ENCODE data around the gene ARVCF. TPM values are rescaled to one million over a fixed set of nuclear protein-coding genes. Genes with fewer than 3 reads are reported as not detected.

The ARVCF gene
- total RNA-seq, 1 experiment from 2014 or later = 11.1 TPM

GRCh38 chr22:19994851-19995610 is 21.6 kb downstream of the ARVCF start:
- Histone ChIP-seq H3K27ac (ENCODE audit: low read depth, low read length, poor library complexity, severe bottlenecking) (no peak overlapping the region), H3K4me3 (ENCODE audit: low read depth, low read length, poor library complexity, severe bottlenecking) (no peak overlapping the region), H3K36me3 (ENCODE audit: insufficient read depth, low read length, poor library complexity, severe bottlenecking) (no peaks in the 10 kb centered on the region), H3K4me1 (ENCODE audit: insufficient read depth, low read length, poor library complexity, severe bottlenecking) (peaks cover 13% of the 10 kb centered on the region), H3K27me3 (replicated peaks; ENCODE audit: insufficient read depth, low read depth, low read length, poor library complexity) (no peaks in the 10 kb centered on the region), H3K9me3 (ENCODE audit: low read depth, low read length, poor library complexity, severe bottlenecking) (no peaks in the 10 kb centered on the region)
- ChIA-PET CTCF (no interaction called here), POLR2A (ENCODE audit: low non-redundant PET) (no interaction called here)
- BruUV-seq (replicated peaks) = no TSS peak
- no peak for DNase-seq (ENCODE audit: low spot score)
- intact Hi-C loops (cut with micrococcal nuclease; ENCODE audit: unreplicated experiment) = no loop called here
- TF ChIP-seq CTCF (conservative IDR thresholded peaks at IDR 0.05; ENCODE audit: low read depth, low read length) (no peak), EZH2 (IDR thresholded peaks at IDR 0.05; ENCODE audit: borderline replicate concordance, low read depth, low read length, poor library complexity, severe bottlenecking) (no peak)

- TF ChIP-seq EZH2 (IDR thresholded peaks at IDR 0.05; ENCODE audit: borderline replicate concordance, low read depth, low read length, poor library complexity, severe bottlenecking) (no peak), CTCF (conservative IDR thresholded peaks at IDR 0.05; ENCODE audit: low read depth, low read length) (no peak)
- intact Hi-C loops (cut with micrococcal nuclease; ENCODE audit: unreplicated experiment) = no loop called here
- ChIA-PET CTCF (no interaction called here), POLR2A (ENCODE audit: low non-redundant PET) (no interaction called here)
- peaks cover 13% of the 10 kb centered on the region for H3K4me1 ChIP-seq (ENCODE audit: insufficient read depth, low read length, poor library complexity, severe bottlenecking)
- DNase-seq (ENCODE audit: low spot score) = no peak
- BruUV-seq (replicated peaks) = no TSS peak
- no peak overlapping the region for H3K4me3 ChIP-seq (ENCODE audit: low read depth, low read length, poor library complexity, severe bottlenecking)
- H3K9me3 ChIP-seq (ENCODE audit: low read depth, low read length, poor library complexity, severe bottlenecking) = no peaks in the 10 kb centered on the region
- H3K27ac ChIP-seq (ENCODE audit: low read depth, low read length, poor library complexity, severe bottlenecking) = no peak overlapping the region
- H3K36me3 ChIP-seq (ENCODE audit: insufficient read depth, low read length, poor library complexity, severe bottlenecking) = no peaks in the 10 kb centered on the region
- no peaks in the 10 kb centered on the region for H3K27me3 ChIP-seq (replicated peaks; ENCODE audit: insufficient read depth, low read depth, low read length, poor library complexity)
Observed at GRCh38 chr22:19993926-19994325, 22.7 kb downstream of the ARVCF start.

GRCh38 chr22:19992921-19993355 is 23.7 kb downstream of the ARVCF start:
- no peak overlapping the region for H3K27ac ChIP-seq (ENCODE audit: low read depth, low read length, poor library complexity, severe bottlenecking)
- H3K4me1 ChIP-seq (ENCODE audit: insufficient read depth, low read length, poor library complexity, severe bottlenecking) = peaks cover 7% of the 10 kb centered on the region
- H3K36me3 ChIP-seq (ENCODE audit: insufficient read depth, low read length, poor library complexity, severe bottlenecking) = no peaks in the 10 kb centered on the region
- no peak for DNase-seq (ENCODE audit: low spot score)
- no peak for TF ChIP-seq EZH2 (IDR thresholded peaks at IDR 0.05; ENCODE audit: borderline replicate concordance, low read depth, low read length, poor library complexity, severe bottlenecking)
- TF ChIP-seq CTCF (conservative IDR thresholded peaks at IDR 0.05; ENCODE audit: low read depth, low read length) = no peak
- no peak overlapping the region for H3K4me3 ChIP-seq (ENCODE audit: low read depth, low read length, poor library complexity, severe bottlenecking)
- intact Hi-C loops (cut with micrococcal nuclease; ENCODE audit: unreplicated experiment) = no loop called here
- POLR2A ChIA-PET (ENCODE audit: low non-redundant PET) = no interaction called here
- no peaks in the 10 kb centered on the region for H3K27me3 ChIP-seq (replicated peaks; ENCODE audit: insufficient read depth, low read depth, low read length, poor library complexity)
- H3K9me3 ChIP-seq (ENCODE audit: low read depth, low read length, poor library complexity, severe bottlenecking) = no peaks in the 10 kb centered on the region
- BruUV-seq (replicated peaks) = no TSS peak
- CTCF ChIA-PET = no interaction called here
